CD4-positive, alpha-beta T cell treated with Interleukin-2 at 100 ng/mL for 4 hours (primary cell): ENCODE measurements around the gene SZT2.
"Not testable (repeated sequence)": the region's sequence is repeated elsewhere in the genome, so short reads cannot be mapped to it uniquely, and the experiment has no call there.

Experiments
- DNase-seq: peaks from one replicate; pipeline ENCODE4 v3.0.0-alpha.2; 2020; ENCODE audit warnings: low spot score

The SZT2 gene

DNA sequence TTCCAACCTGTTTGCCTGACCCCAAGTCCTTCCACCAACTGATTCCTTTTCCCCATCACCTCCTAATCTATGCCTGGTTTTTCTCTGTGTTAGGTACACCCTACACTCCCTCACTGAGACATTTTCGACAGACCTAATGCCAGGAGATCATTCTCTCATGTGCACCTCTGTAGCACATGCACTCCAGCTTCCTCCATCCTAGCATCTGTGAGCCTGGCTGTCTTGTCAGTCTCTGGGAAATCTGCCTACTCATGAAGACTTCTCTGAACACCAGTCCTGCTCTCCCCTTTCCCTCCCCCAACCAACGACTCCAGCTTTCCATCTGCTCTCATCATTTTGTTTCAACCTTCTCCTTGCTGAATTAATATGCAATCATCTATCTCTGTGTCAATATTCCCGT, 1.1 kb upstream of the SZT2 start:
- DNase-seq: no peak

DNA sequence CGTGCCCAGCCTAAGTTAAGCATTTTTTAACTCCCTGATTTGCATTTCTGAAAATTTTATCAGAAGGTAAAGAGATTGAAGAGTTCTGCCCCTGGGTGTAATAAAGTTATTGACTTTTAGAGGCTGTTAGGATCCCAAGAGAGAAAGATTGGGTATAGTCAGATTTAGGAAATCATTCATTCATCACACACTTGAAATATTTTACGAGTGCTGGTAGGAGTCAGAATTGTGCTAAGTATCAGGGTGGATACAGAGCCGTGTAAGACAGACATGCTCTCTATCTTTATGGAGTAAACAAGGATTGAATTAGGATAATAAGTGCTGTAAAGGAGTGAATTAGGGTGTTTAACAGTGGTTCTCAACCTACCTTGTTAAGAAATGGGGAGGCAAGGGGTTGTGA, 3.0 kb downstream of the SZT2 start:
- DNase-seq: no peak

DNA sequence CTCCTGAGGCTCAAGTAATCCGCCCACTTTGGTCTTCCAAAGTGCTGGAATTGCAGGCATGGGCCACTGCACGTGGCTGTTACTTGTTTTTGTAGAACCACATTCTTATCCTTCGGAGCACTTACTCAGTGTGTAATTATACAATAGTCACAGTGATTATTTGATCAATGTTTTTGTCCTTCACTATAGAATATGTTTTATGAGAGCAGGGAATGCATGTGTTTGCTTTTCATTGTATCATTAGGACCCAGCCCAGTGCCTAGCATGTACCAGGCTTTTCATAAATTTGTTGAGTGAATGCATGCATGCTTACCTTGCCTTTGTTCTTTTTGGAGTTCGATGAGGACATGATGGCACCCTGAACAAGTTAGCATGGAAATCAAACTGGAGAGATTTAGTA, 5.8 kb downstream of the SZT2 start:
- no peak for DNase-seq

DNA sequence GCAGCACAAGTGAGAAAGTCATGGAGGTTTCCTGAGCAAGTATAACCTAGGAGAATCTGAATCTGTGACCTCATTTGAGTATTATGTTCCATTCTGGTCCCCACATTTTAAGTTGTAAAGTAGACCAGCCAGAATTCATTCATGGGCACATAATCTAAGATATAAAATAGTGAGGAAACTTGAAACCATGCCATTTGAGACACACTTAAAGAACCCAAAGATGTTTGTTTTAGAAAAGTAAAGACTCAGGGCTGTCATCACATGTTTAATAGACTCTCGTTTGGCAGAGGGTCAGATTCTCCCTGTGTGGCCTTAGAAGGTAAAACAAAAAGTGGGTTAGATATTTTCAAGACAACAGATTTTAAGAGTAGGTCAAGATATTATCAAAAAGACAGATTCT, 6.4 kb downstream of the SZT2 start:
- DNase-seq: no peak

DNA sequence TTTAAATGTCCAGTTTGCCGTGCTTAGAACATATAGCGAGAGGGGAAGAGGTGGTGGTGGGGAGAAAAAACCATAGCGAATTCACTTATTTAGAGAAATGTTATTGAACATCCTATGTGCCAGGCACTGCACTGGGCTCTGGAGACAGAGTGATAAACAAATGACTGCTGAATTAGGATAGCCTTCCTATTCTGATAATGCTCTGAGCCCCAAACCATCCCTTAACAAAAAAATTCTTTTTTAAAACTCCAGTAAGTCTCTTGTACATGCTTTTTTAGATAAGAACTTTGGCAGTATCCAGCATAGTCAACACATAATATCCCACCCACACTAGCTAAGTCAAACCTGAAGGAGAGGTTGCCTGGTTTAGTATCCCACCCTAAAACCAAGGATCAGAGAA, 8.5 kb downstream of the SZT2 start:
- no peak for DNase-seq

DNA sequence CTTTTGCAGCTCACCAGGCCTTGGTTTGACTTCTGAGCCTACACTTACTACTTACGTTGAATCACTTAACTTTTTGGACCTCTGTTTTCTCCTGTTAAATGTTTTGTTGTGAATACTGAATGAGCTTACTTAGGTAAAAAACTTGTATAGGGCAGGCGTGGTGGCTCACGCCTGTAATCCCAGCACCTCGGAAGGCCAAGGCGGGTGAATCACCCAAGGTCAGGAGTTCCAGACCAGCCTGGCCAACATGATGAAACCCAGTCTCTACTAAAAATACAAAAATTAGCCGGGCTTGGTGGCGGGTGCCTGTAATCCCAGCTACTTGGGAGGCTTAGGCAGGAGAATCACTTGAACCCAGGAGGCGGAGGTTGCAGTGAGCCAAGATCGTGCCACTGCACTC, 10.7 kb downstream of the SZT2 start:
- not testable (repeated sequence) for DNase-seq

DNA sequence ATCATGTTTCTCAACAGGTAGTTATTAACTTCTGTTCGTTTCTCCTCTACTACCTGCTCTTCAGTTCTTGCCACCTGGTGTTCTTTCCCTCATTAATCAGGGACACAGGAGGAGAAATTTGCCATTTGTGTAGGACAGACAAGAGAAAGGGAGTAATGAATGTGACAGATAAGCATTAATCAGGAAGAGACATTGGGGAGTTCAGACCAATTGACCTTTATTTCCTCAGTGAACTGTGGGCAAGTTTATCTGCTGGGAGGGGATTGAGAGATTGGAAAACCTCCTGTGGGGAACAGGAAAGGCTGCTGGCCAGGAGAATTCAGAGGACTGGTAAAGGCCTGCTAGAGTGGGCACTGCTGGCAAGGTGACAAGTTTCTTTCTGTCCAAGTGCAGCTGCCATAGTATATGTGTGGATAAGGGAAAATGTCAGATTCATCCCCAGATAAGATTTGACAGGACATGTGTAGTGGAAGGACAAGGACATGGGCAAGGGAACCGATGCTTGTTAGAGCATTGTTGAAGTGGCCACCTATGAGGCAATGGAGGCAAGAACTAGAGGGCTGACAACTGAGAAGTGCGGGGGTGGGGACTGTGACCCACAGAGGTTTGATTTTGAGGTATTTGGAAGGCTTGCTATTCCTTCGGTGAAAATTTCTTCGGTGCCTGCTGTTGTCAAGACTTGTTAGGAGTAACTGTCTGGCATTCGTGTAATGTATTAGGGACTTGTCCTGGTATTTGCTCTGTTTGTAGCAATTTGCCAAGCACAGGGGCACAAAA, 12.6 kb downstream of the SZT2 start:
- DNase-seq: no peak

DNA sequence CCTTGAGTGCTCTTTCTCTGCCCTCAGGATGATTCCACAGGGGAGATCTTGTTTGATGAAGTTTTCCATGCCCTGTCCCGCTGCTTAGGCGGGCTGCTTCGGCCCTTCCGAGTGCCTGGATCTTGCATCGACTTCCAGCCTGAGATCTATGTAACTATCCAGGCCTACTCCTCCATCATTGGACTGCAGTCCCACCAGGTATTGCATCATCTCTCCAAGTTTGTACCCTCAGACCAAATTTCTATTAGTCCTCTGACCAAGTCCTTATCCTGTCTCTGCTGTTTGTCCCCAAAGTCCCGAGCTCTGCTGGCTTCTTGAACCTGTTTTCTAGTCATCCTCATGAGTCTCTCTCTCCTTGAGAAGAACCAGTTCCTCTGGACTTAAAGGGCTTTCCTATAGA, 14.7 kb downstream of the SZT2 start:
- no peak for DNase-seq

DNA sequence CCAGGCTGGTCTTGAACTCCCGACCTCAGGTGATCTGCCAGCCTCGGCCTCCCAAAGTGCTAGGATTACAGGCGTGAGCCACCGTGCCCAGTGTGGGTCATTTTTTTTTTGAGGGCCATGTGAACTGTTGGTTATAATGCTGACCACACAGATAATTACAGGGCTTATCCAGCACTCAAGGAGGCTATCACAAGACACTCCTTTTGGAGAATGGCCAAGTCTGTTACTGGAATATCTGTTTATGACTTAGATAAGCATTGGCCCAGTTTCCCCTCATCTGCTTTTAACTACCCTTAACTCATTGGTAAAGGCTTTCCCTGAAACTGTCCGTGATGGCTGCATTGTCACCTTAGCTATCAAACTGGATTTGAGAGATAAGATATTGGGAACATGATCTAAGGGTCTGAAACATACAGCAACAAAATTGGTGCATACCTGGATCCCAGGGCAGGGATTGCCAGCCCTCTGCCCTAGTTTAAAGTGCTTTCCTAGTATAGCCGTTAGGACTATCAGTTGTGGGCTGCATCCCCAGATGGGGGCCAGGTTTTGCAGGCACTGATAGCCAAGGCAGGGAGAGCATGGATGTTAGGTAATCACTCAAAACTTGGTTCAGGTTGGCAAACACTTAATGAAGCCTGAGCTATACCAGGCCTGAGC, 15.6 kb downstream of the SZT2 start:
- DNase-seq: no peak

DNA sequence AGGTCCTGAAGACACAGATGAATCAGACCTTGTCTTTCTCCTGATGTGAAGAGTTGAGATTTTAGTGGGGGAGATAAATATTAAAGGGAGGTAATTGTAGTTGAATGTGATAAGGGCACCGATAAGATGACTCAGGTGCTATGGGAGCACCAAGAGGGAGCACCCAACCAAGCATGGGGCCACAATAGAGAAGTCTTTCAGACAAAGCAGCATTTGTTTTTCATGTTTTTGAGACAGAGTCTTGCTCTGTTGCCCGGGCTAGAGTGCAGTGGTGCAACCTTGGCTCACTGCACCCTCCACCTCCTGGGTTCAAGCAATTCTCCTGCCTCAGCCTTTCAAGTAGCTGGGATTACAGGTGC, 16.2 kb downstream of the SZT2 start:
- no peak for DNase-seq

DNA sequence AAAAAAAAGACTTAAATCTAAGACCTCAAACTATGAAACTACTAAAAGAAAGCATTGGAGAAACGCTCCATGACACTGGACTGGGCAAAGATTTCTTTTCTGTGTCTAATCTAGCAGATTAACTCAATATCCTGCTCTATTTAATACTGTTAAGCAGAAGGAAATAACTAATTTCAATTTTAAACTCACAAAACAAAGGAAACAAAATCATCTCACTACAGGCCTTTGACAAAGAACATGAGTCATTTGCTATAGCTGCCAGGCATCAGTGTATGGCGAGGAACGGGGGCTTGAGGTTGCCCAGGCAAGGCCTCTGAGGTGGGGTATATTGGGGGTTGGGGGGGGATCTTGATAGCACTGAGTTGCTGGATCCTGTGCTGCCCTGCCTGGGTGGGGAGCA, 20.9 kb downstream of the SZT2 start:
- DNase-seq: no peak

DNA sequence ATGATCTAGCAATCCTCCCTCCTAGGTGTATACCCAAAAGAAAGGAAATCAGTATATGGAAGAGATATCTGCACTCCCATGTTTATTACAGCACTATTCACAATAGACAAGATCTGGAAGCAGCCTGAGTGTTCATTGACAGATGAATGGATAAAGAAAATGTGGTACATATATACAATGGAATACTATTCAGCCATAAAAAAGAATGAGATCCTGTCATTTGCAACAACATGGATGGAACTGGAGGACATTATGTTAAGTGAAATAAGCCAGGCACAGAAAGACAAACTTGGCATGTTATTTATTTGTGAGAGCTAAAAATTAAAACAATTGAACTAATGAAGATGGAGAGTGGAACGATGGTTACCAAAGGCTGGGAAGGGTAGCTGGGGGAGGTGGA, 23.7 kb downstream of the SZT2 start:
- DNase-seq: not testable (repeated sequence)

DNA sequence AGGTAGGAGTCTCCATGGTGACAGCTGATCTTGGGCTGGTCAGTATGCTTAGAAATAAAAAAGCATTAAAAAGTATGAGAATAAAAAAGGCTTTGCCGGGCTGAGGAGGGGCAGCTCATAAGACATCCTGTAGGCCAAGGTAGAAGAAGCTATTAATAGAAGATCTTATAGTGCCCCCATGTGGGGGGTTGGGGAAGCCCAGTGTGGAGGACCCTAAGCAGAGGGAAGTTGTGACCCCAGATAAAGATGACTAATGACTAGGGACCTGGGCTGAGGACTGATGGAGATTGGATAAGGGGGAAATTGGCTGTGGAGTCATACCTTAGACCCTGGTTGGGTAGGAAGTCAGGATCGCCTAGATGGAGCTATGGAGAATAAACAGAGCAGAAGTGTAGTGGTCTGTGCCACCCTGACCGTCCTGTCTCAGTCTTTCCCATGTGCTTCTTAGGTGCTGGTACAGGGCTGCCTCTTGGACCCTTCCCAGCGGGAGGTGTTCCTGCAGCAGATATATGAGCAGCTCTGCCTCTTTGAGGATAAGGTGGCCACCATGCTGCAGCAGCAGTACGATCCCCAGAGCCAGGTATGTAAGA, 25.0 kb downstream of the SZT2 start:
- DNase-seq: peak; percentile 71

DNA sequence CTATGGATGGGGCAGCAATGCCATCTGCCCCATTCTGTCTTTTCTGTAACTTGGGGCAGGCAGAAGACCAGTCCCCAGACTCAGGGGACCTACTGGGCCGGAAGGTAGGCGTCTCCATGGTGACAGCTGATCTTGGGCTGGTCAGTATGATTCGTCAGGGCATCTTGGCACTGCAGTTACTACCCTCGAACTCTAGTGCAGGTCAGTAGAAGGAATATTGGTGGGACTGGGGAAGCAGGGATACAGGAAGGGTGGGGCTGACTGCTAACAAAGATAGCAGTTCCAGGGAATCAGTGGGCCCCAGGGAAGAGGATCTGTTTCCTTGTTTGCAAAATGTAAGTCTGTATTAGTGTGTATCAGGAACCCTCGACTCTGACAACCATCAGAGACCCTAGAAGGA, 26.2 kb downstream of the SZT2 start:
- DNase-seq: no peak

DNA sequence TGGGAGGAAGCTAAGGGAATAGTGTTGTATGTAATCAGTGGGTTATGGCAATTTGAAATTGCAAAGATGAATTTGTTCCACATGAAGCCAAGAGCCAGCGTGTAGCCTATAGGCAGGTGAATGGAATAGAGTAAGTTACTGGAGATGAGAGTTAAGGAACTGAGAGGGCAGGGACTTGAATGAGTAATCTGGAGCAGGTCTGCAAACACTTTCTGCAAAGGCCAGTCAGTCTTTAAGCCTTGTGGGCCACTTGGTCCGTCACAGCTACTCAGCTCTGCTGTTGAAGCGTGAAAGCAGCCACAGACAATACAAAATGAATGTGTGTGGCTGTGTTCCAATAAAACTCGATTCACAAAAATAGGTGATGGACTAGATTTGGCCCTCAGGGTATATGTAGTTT, 29.2 kb downstream of the SZT2 start:
- DNase-seq: no peak

DNA sequence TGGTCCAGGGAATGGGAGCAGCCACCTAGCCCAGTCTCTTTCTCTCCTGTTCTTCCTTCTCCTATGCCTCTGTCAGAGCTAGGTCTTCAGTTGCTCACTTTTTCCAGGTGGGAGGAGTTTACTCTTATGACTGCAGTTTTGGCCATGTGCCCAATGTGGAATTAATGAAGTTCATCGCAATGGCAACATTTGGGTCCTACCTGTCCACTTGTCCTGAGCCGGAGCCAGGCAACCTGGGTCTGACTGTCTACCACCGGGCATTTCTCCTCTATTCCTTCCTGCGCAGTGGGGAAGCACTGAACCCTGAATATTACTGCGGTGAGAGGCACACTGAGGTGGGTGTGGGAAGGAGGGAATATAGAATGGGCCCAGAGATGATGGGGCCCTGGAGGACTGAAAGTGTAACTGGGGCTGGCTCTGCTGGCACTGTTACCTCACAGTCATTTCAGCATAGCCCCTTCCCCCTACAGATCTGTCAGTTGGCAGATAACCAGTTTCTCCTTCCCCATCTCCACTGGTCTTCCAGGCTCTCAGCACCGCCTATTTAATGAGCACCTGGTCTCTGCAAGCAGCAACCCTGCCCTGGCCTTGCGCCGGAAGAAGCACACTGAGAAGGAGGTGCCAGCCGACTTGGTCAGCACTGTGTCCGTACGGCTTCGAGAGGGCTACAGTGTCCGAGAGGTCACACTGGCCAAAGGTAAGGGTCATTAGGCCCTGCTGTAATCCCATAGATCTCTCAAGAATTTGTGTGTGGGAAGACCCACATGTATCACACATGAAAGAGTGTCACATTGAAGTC, 30.1 kb downstream of the SZT2 start:
- DNase-seq: no peak

DNA sequence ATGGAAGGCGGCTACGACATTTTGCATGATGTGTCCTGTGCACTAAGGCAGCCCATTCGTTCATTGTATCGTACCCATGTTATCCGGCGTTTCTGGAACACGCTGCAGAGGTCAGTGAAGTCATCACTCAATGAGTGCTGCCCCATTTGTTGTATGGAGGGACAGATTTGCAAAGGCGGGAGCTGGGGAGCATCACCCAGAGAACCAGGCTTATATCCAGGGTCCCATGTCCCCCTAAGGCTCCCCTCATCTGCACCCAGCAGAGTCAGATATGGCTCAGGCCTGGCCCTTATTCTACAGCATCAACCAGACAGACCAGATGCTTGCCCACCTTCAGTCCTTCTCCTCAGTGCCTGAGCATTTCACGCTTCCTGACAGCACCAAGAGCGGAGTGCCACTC, 31.2 kb downstream of the SZT2 start:
- DNase-seq: no peak

DNA sequence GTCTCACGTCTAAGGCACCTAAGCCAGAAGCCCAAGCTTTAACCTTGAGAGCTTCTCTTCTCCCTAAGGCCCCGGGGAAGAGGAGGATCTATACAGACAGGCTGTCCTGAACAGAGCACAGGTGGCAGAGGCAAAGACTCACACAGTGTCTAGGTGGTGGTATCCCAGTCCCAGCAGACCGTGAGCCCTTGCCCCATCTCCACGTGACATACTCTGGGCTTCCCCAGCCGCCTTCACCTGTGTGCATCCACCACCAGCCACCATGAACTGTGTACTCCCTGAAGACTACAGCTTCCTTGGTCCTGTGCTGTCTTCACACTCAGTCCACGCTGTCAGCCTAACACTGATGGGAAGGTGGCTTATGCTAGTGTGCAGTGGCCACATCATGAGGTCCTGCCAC, 31.7 kb downstream of the SZT2 start:
- no peak for DNase-seq

DNA sequence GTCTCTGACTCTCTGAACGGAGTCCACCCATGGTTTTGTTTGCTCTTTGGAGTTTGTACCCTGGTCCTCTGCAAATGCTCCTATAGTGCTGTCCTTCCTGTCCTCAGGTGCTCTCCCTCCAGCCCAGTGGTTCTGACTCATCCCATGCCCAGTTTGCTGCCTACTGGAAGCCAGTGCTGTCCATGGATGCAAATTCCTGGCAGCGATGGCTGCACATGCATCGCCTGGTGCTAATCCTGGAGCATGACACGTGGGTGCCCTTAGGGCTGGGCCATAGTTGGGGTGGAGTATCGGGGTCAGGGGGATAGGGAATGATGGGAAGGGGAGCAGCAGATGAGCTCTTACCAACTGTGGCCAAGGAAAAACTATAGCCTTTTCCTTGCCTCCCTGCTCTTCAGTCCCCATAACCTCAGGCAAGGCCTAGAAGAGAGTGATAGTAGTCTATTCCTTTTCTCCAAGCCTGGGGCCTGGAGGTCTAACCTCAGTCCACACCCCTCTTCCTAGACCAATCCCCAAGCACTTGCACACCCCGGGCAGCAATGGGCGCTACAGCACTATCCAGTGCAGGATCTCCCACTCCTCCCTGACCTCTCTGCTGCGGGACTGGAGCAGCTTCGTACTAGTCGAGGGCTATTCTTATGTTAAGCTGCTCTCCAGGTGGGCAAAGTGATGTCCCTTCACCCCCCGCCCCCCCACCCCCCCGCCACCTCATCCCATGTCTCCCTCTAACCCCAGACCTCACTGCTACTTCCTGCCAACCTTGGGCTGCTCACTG, 32.5 kb downstream of the SZT2 start:
- DNase-seq: no peak

DNA sequence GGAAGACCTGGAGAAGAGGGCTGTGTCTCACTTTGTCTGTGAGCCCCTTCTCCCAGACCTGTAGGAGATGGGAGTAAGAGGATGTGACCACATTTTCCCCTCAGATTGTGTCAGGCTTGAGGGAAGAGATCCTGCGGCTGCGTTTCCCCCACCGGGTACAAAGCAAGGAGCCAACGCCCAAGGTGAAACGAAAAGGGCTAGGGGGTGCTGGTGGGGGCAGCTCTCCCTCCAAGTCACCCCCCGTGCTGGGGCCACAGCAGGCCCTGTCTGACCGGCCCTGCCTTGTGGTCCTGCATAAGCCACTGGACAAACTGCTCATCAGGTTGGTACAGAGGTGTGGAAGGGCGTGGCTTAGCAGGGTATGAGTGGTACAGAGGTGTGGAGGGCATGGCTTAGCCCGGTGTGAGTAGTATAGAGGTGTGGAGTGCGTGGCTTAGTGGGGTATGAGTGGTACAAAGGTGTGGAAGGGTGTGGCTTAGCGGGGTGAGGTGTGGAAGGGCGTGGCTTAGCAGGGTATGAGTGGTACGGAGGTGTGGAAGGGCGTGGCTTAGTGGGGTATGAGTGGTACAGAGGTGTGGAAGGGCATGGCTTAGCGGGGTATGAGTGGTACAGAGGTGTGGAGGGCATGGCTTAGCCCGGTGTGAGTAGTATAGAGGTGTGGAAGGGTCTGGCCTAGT, 33.4 kb downstream of the SZT2 start:
- DNase-seq: no peak
